H1 (cell line): ENCODE measurements around the gene DENND4B. TPM values are rescaled to one million over a fixed set of nuclear protein-coding genes. Genes with fewer than 3 reads are reported as not detected.

Source experiments
- KDM4A ChIP-seq: IDR thresholded peaks from one replicate; pipeline ENCODE4 v1.7.1; 2012; ENCODE audit warnings: low read depth, mild to moderate bottlenecking, moderate library complexity, low read length, inconsistent platforms; ENCODE audit not compliant: severe bottlenecking
- TCF12 ChIP-seq: IDR thresholded peaks from 2 replicates; pipeline ENCODE4 v1.6.1; 2011; ENCODE audit warnings: low read depth, mild to moderate bottlenecking, low read length
- polyA plus RNA-seq, 7 experiments: library from polyadenylated mRNA; depleted of rRNA in 3 of 7; stranded (reverse) in 5 of 7; unstranded in 2 of 7; fragments of >200 nt in 5 of 7; fragments of 200-250 nt in 2 of 7; gene quantifications; 1 replicate in 5 of 7; 2 replicates in 1 of 7; 4 replicates in 1 of 7; pipeline versions ENCODE4 v1.2.1 to v1.2.3, GENCODE V29; 2011 to 2013; ENCODE audit warnings: missing spikeins in 2 of 7, mixed read lengths in 2 of 7
- total RNA-seq: library from RNA; stranded (reverse); fragmentation: NEBNext Ultra II Directional; extraction: Animal tissue kit (Norgen Biotek cat#: 25700); gene quantifications from 2 replicates; pipeline ENCODE4 v1.2.1, GENCODE V29; 2021

DENND4B gene
- total and polyA plus RNA-seq, 2 of the 8 experiments (the other 6 are each of a cell fraction or from before 2014, with no cell fraction given) = 45.6 to 61.1 TPM

DNA sequence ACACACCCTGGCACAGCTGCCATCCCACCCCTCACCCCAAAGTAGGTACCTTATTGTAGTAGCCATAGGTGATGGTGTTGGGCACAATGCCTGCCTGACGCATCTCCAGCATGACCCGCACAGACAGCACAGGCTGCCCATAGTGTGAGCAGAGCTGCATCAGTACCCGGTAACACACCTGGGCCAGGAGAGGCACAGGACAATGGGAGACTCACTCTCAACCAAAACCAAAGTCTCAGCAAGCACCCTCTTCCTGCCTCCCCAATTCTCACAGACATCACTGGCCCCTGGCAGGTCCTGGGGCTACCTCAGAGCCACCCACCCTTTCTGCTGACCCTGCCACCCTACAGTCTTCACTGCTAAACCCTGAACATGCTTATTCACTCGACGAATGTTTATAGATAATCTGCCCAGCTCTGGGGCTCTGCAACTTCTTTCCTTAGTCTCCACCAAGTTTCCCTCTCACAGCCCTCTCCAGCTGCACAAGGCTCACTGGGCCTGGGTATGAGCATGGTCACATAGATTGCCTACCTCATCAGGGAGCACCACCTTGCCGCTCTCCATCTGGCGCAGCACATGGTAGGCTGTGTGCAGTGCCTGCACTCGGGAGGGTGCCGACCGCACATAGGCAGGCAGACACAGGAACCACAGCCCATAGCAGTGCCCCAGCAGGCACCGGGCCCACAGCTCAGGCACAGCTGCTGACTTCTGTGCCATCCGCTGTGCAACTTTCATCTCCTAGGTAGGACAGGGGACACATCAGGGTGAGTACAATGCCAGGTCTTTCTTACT lies 10.3 kb downstream of the DENND4B start (continued):
- no peak for TF ChIP-seq KDM4A
- no peak for TF ChIP-seq TCF12
